GM20000 (cell line): Measurements from ENCODE around the gene KCNIP3.

ENCODE experiments used
- DNase-seq: peaks from one replicate; pipeline ENCODE4 v3.0.0; 2012; ENCODE audit warnings: low spot score
- CTCF ChIP-seq: IDR thresholded peaks from 2 replicates; pipeline ENCODE4 v1.5.1; 2012; ENCODE audit warnings: mild to moderate bottlenecking, control low read depth; ENCODE audit errors: extremely low read depth, missing control alignments

The KCNIP3 gene

GRCh38 chr2:95381212-95382191 lies 84.4 kb downstream of the KCNIP3 start:
- no peak for DNase-seq
- TF ChIP-seq CTCF = no peak

GRCh38 chr2:95382192-95382591 lies 85.0 kb downstream of the KCNIP3 start:
- no peak for DNase-seq
- TF ChIP-seq CTCF = no peak

- TF ChIP-seq CTCF = no peak
- no peak for DNase-seq
Measured at GRCh38 chr2:95382686-95383634, 85.8 kb downstream of the KCNIP3 start.

- no peak for TF ChIP-seq CTCF
- DNase-seq = no peak
Measured at GRCh38 chr2:95383635-95384027, 86.5 kb downstream of the KCNIP3 start.

GRCh38 chr2:95384854-95385569 lies 87.9 kb downstream of the KCNIP3 start:
- DNase-seq = no peak
- TF ChIP-seq CTCF = no peak

- TF ChIP-seq CTCF = no peak
- no peak for DNase-seq
Measured at GRCh38 chr2:95385570-95385984, 88.4 kb downstream of the KCNIP3 start.
